Measurements from ENCODE around the gene C16orf78.

DNA sequence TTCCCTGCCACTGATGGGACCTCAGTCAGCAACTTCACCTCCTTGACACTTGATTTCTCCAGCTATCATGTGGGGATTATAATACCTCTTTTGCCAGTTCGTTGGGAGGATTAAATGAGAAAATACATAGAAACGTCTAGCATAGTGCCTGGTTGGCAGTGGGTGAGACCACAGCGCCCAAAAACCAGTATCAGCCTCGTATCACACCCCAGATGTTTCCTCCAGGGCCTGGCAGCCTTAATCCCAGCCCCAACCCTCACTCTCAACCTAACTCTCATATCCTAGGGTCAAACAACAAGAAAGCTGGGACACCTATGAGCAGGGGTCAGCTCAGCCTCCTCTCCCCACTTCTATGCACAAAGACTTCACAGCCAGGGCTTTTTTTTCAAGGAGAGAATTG lies 14.0 kb upstream of the C16orf78 start:
- TF ChIP-seq CTCF (optimal IDR thresholded peaks at IDR 0.05 in 1 of 3, IDR thresholded peaks at IDR 0.05 in 1 of 3, conservative IDR thresholded peaks at IDR 0.05 in 1 of 3; ENCODE audit: extremely low read depth in 1 of 3, insufficient read depth in 2 of 3, low read length in 3 of 3) (no peak), EZH2 (IDR thresholded peaks at IDR 0.05; ENCODE audit: low read length) (no peak)

Measured in keratinocyte (primary cell).